Coronary artery (tissue), 2 donors: Measurements from ENCODE around the gene PGAP6.
"Not testable (repeated sequence)": the region's sequence is repeated elsewhere in the genome, so short reads cannot be mapped to it uniquely, and the experiment has no call there.

ENCODE experiments used
- DNase-seq: peaks from one replicate; pipeline ENCODE4 v3.0.0-alpha.2; 2017; ENCODE audit warnings: low spot score
- H3K27ac ChIP-seq, 2 donors: fragments of 200-600 bp; sonication (generic); one replicate each; pipeline ENCODE4 v1.5.1; 2016 to 2019
- H3K4me3 ChIP-seq: fragments of 200-600 bp; sonication (generic); 2 replicates; pipeline ENCODE4 v1.5.1; 2016; ENCODE audit warnings: mild to moderate bottlenecking, moderate library complexity
- TF ChIP-seq, protein P1 (sequence below): fragments of 200-600 bp; sonication (generic); IDR thresholded peaks from one replicate; pipeline ENCODE4 v1.5.1; 2019; ENCODE audit warnings: antibody characterized with exemption

PGAP6 gene

DNA sequence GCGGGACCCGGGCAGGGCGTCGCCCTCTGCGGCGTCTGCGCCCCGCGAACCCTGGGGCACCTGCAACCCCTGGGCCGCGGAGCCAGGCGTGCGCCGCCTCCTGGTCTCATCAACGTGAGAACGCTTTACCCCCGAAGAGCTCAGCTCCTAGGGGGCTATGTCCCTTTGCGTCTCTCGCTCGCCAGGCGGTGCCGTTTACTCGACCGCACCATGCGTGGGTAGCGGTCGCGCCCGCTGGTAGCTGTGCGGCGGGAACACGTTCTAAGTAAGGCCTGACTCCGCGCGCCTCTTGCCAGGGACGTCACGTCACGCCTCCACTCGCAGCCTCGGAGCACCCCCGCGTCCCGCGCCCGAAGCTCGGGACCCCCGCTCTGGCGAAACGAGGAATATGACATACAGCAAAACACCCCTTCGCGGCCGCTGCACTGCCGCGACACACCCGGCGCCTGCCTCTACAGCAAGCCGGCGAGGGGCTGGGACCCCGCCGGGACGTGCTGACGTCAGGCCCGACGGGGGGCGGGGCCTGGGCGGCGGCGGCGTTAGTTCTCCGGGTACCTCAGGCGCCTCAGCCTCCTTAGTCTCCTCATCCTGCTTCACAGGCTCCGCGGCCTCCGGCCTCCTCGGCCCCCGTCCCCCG, 43.4 kb upstream of the PGAP6 start, which contains the start of gene RAB11FIP3:
Gene RAB11FIP3 (plus strand): TSS at position 568 of the 637 bp plus-strand sequence. CDS start 358 bp downstream, outside the sequence.
- TF ChIP-seq, protein P1, sequence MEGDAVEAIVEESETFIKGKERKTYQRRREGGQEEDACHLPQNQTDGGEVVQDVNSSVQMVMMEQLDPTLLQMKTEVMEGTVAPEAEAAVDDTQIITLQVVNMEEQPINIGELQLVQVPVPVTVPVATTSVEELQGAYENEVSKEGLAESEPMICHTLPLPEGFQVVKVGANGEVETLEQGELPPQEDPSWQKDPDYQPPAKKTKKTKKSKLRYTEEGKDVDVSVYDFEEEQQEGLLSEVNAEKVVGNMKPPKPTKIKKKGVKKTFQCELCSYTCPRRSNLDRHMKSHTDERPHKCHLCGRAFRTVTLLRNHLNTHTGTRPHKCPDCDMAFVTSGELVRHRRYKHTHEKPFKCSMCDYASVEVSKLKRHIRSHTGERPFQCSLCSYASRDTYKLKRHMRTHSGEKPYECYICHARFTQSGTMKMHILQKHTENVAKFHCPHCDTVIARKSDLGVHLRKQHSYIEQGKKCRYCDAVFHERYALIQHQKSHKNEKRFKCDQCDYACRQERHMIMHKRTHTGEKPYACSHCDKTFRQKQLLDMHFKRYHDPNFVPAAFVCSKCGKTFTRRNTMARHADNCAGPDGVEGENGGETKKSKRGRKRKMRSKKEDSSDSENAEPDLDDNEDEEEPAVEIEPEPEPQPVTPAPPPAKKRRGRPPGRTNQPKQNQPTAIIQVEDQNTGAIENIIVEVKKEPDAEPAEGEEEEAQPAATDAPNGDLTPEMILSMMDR = no peak
- peak; percentile 88 for DNase-seq
- Histone ChIP-seq H3K27ac (peak within 1 kb of the TSS; percentile 89 to 99), H3K4me3 (peak within 1 kb of the TSS; percentile 98)

DNA sequence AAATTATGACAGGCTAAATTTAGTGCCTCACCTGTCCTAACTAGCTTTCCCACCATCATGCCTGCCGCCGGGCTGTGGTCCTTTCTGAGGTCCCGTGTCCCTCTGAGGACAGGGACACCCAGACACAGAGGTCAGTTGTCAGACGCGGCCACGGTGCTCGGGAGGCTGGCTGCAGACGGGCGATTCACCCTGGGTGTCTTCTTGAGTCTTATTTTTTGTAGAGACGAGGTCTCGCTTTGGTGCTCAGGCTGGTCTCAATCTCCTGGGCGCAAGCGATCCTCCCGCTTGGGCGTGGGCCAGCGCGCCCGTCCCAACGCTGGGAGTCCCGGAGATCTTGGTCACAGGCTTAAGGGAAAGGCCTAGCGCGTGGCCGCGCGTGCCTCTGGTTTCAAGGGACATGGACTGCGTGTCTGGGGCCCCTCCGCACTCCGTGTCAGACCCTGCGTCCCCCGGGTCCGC, 42.9 kb upstream of the PGAP6 start:
- Histone ChIP-seq H3K27ac (peak overlapping the region; percentile 89 to 99), H3K4me3 (peak overlapping the region; percentile 98)
- TF ChIP-seq, protein P1 = no peak
- DNase-seq = peak; percentile 76

DNA sequence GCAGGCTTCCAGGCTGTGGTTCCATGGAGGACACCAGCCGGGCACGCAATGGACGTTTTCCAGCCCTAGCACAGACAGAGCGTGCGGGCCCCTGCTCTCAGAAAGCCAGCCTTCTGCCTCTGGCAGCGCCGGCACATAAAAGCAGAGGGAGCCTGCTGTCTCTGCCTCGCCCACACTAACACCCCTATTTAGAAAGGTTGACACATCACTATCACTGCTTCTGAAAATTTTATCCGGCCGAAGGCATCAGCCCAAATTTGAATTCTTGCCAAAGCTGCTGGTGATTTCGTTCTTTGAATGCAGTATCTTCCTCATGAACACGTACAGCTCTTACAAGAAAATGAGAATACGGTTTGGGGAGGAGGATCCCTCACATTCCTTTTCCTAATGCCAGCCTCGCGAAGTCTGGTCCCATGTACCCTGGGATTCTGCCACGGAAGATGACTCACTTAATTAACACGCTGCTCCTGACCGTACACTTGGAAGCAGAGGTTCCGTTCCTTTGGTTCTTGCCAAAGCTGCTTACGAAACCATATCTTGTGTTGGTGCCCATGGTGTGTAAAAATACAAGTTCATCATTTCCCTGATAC, 42.4 kb upstream of the PGAP6 start:
- TF ChIP-seq, protein P1 = no peak
- DNase-seq = peak; percentile 85

DNA sequence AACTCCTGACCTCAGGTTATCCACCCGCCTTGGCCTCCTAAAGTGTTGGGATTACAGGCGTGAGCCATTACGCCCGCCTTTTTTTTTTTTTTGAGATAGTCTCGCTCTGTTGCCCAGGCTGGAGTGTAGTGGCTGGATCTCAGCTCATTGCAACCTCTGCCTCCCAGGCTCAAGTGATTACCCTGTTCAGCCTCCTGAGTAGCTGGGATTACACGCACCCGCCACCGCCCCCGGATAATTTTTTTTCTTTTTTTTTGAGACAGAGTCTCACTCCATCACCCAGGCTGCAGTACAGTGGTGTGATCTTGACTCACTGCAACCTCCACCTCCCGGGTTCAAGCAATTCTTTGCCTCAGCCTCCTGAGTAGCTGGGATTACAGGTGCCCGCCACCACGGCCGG, 40.4 kb upstream of the PGAP6 start:
- H3K4me3 ChIP-seq, H3K27ac ChIP-seq, DNase-seq: not testable (repeated sequence)

More for the DNA sequence above, 42.4 kb upstream of the PGAP6 start:
- Histone ChIP-seq H3K4me3 (peak overlapping the region; percentile 98), H3K27ac (peak overlapping the region; percentile 89 to 99)

DNA sequence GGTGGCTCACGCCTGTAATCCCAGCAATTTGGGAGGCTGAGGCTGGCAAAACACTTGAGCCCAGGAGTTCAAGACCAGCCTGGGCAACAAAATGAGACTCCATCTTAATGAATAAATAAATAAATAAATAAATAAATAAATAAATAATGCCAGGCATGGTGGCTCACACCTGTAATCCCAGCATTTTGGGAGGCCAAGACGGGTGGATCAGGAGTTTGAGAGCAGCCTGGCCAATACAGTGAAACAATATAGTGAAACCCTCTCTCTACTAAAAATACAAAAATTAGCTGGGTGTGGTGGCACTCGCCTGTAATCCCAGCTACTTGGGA, 33.4 kb upstream of the PGAP6 start:
- H3K27ac ChIP-seq, DNase-seq, H3K4me3 ChIP-seq: not testable (repeated sequence)

DNA sequence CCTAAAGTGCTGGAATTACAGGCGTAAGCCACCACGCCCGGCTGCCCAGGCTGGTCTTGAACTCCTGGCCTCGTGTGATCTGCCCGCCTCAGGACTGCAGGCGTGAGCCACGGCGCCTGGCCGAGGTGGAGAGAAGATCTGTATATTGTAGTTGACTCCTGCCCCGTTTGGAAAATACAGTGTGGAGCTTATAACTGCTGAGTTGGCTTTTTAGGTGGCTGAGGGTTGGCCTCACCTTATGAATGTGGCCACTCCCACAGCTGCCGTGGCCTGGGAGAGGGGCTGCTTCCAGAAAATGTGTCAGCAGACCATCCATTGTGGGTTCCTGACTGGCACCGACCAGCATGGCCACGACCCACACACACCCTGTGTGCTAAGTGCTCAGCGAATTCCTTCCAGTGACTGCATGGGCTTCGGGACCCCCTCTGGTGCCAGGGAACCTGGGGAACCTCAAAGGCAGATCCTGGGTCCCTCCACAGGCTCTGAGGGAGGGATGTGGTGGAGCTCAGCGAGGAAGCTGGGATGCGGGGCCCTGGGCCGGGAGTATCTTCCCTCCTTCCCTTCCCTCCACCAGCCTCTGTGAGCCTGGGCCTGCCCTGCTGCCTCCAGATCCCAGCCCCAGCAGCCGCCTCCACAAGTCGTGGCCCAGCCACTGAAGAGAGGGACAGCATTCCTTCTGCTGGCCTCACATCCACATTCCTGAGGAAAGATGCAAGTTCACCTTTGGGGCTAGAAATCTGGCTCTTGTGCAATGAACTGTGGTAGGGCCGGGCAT, 32.8 kb upstream of the PGAP6 start:
- DNase-seq = no peak
- TF ChIP-seq, protein P1 = no peak

DNA sequence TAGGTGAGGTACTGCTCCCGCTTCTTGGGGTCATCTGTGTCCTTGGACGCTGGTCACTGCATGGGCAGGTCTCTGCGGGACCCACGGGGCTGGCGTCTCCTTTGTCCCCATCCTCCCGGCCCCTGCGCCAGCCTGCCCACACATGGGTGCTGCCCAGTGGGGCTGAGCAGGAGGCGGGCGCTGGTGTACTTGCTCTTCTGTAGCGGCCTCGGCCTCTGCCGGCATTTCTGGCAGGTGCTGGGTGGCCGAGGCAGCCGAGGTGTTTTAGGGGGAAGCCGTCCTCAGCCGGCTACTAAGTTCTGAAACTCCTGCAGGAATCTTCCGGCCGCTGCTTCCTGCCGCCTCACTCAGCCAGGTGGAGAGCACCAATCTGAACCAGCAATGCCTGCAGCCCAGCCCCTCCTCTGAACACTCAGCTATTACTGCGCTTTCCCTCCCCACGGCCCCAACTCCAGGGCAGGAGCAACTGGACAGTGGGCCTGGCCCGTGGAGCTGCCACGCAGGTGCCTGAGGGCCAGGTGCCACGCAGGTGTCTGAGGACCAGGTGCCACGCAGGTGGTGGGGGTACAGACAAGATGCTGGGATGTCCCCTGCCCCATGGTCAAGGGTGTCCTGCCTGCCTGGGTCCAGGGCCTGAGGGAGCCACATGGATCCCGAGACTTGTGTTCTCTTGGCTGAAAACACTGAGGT, 29.9 kb upstream of the PGAP6 start:
- TF ChIP-seq, protein P1 = no peak
- no peak for DNase-seq
- Histone ChIP-seq H3K4me3 (no peak overlapping the region), H3K27ac (no peak overlapping the region)

More for the DNA sequence above, 32.8 kb upstream of the PGAP6 start:
- Histone ChIP-seq H3K27ac (no peak overlapping the region), H3K4me3 (no peak overlapping the region)
